ENCODE data around the gene AUTS2. TPM values are rescaled to one million over a fixed set of nuclear protein-coding genes. Genes with fewer than 3 reads are reported as not detected.

The AUTS2 gene
- total RNA-seq, 1 donor from 2014 or later: 125 TPM

- Mint-ChIP-seq H3K9me3 (ENCODE audit: low read depth) (no peaks in the 10 kb centered on the region), H3K27ac (no peak overlapping the region), H3K4me3 (ENCODE audit: low read depth) (no peak overlapping the region), H3K4me1 (ENCODE audit: low read depth) (peaks cover 14% of the 10 kb centered on the region), H3K36me3 (ENCODE audit: insufficient read depth) (no peaks in the 10 kb centered on the region), H3K27me3 (no peaks in the 10 kb centered on the region)
- no peak for TF ChIP-seq CTCF (IDR thresholded peaks at IDR 0.05; ENCODE audit: unreplicated experiment)
- DNase-seq (ENCODE audit: low spot score, unreplicated experiment): no peak
These were observed 446.2 kb downstream of the AUTS2 start for GRCh38 chr7:70044525-70044924.

GRCh38 chr7:70044981-70045380 lies 446.7 kb downstream of the AUTS2 start:
- no peak overlapping the region for H3K27ac Mint-ChIP-seq
- no peaks in the 10 kb centered on the region for H3K9me3 Mint-ChIP-seq (ENCODE audit: low read depth)
- no peaks in the 10 kb centered on the region for H3K36me3 Mint-ChIP-seq (ENCODE audit: insufficient read depth)
- no peak overlapping the region for H3K4me3 Mint-ChIP-seq (ENCODE audit: low read depth)
- H3K27me3 Mint-ChIP-seq: no peaks in the 10 kb centered on the region
- no peak for TF ChIP-seq CTCF (IDR thresholded peaks at IDR 0.05; ENCODE audit: unreplicated experiment)
- no peak for DNase-seq (ENCODE audit: low spot score, unreplicated experiment)
- peaks cover 12% of the 10 kb centered on the region for H3K4me1 Mint-ChIP-seq (ENCODE audit: low read depth)

- H3K36me3 Mint-ChIP-seq (ENCODE audit: insufficient read depth): no peaks in the 10 kb centered on the region
These were observed 449.1 kb downstream of the AUTS2 start for GRCh38 chr7:70047384-70047783.

GRCh38 chr7:70047891-70048448 lies 449.7 kb downstream of the AUTS2 start:
- no peak overlapping the region for H3K27ac Mint-ChIP-seq
- TF ChIP-seq CTCF (IDR thresholded peaks at IDR 0.05; ENCODE audit: unreplicated experiment): no peak
- H3K9me3 Mint-ChIP-seq (ENCODE audit: low read depth): no peaks in the 10 kb centered on the region
- H3K4me3 Mint-ChIP-seq (ENCODE audit: low read depth): no peak overlapping the region
- peaks cover 6% of the 10 kb centered on the region for H3K4me1 Mint-ChIP-seq (ENCODE audit: low read depth)
- no peaks in the 10 kb centered on the region for H3K36me3 Mint-ChIP-seq (ENCODE audit: insufficient read depth)
- no peaks in the 10 kb centered on the region for H3K27me3 Mint-ChIP-seq
- no peak for DNase-seq (ENCODE audit: low spot score, unreplicated experiment)

More at GRCh38 chr7:70047384-70047783, 449.1 kb downstream of the AUTS2 start:
- no peak for TF ChIP-seq CTCF (IDR thresholded peaks at IDR 0.05; ENCODE audit: unreplicated experiment)
- no peaks in the 10 kb centered on the region for H3K9me3 Mint-ChIP-seq (ENCODE audit: low read depth)
- H3K27ac Mint-ChIP-seq: no peak overlapping the region
- peaks cover 9% of the 10 kb centered on the region for H3K4me1 Mint-ChIP-seq (ENCODE audit: low read depth)
- DNase-seq (ENCODE audit: low spot score, unreplicated experiment): no peak
- no peaks in the 10 kb centered on the region for H3K27me3 Mint-ChIP-seq
- H3K4me3 Mint-ChIP-seq (ENCODE audit: low read depth): no peak overlapping the region

- Mint-ChIP-seq H3K27ac (no peak overlapping the region), H3K27me3 (no peaks in the 10 kb centered on the region), H3K4me1 (ENCODE audit: low read depth) (peaks cover 11% of the 10 kb centered on the region), H3K36me3 (ENCODE audit: insufficient read depth) (no peaks in the 10 kb centered on the region), H3K9me3 (ENCODE audit: low read depth) (no peaks in the 10 kb centered on the region), H3K4me3 (ENCODE audit: low read depth) (no peak overlapping the region)
- TF ChIP-seq CTCF (IDR thresholded peaks at IDR 0.05; ENCODE audit: unreplicated experiment): no peak
- no peak for DNase-seq (ENCODE audit: low spot score, unreplicated experiment)
These were observed 453.5 kb downstream of the AUTS2 start for GRCh38 chr7:70051726-70052125.
